Measurements from ENCODE around the gene CPO.

DNA sequence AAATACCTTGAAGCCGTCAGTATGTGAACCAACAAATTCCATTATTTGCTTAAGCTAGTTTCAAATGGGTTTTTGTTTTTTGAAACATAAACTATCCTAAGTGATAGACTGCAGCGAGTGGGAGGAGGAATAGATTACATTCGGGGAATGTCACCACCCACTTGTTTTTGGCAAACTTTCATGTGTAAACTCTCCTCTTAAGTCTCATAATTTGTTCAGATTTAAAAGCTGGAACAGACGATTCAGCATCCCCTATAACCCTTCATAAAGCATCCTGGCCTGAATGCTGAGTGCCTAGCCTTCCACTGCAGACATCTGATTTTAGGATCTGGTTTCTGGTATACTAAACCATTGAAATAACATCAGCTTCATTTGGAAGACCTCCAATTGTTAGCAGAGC, 51.0 kb downstream of the CPO start:
- TF ChIP-seq, protein P1, sequence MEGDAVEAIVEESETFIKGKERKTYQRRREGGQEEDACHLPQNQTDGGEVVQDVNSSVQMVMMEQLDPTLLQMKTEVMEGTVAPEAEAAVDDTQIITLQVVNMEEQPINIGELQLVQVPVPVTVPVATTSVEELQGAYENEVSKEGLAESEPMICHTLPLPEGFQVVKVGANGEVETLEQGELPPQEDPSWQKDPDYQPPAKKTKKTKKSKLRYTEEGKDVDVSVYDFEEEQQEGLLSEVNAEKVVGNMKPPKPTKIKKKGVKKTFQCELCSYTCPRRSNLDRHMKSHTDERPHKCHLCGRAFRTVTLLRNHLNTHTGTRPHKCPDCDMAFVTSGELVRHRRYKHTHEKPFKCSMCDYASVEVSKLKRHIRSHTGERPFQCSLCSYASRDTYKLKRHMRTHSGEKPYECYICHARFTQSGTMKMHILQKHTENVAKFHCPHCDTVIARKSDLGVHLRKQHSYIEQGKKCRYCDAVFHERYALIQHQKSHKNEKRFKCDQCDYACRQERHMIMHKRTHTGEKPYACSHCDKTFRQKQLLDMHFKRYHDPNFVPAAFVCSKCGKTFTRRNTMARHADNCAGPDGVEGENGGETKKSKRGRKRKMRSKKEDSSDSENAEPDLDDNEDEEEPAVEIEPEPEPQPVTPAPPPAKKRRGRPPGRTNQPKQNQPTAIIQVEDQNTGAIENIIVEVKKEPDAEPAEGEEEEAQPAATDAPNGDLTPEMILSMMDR (IDR thresholded peaks at IDR 0.05): no peak
- no peak for TF ChIP-seq POLR2A (IDR thresholded peaks at IDR 0.05)
- no peak for TF ChIP-seq POLR2AphosphoS5 (IDR thresholded peaks at IDR 0.05)
